Measurements from ENCODE around the gene IL18R1. TPM values are rescaled to one million over a fixed set of nuclear protein-coding genes. Genes with fewer than 3 reads are reported as not detected.

IL18R1 gene
- total and polyA plus RNA-seq, 9 of the 15 experiments (the other 6 are each of a cell fraction or from before 2014, with no cell fraction given), result 0.55 to 10.0 (median 2.5) TPM

DNA sequence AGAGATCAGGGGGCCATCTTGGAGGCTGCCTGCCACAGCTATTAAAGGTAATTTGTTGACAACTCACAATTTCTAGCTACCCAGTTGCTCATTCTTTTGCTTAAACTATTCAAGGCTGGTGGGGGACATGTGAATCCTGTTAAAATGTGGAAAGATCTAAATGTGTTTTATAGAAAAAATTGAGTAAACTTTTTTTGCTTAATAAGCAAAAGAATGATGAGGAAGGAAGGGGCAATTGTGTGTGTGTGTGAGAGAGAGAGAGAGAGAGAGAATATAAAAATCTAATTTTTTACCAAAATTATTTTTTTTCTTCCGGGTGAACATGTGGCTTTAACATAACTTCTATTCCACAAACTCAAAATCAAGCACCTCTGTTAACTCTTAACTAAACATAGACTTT is 49.5 kb upstream of the IL18R1 start:
- no peak for ATAC-seq
- Histone ChIP-seq H3K4me2 (ENCODE audit: insufficient read depth, low read length) (no peak overlapping the region), H3K9me1 (ENCODE audit: control insufficient read depth, insufficient read depth, low read length) (no peaks in the 10 kb centered on the region), H4K20me1 (replicated peaks; ENCODE audit: control insufficient read depth, insufficient read depth, low read length) (no peaks in the 10 kb centered on the region), H3K4me3 (no peak overlapping the region), H3K27me3 (ENCODE audit: control insufficient read depth in 2 of 2, insufficient read depth in 2 of 2, low read length in 2 of 2) (no peaks in the 10 kb centered on the region), H2AFZ (ENCODE audit: low read depth, low read length) (no peak overlapping the region), H3K27ac (ENCODE audit: extremely low read depth, low read depth, low read length) (no peak overlapping the region), H3K36me3 (ENCODE audit: control insufficient read depth, insufficient read depth, low read length) (no peaks in the 10 kb centered on the region), H3K9me3 (replicated peaks; ENCODE audit: control insufficient read depth, insufficient read depth, low read depth, low read length) (no peaks in the 10 kb centered on the region), H3K79me2 (ENCODE audit: control insufficient read depth, insufficient read depth, low read length) (no peaks in the 10 kb centered on the region), H3K9ac (ENCODE audit: insufficient read depth in 1 of 2, low read depth in 2 of 2, low read length in 2 of 2) (no peak overlapping the region), H3K4me1 (replicated peaks in 1 of 2; ENCODE audit: control insufficient read depth in 2 of 2, insufficient read depth in 2 of 2, low read length in 2 of 2) (peaks cover 0 to 17% of the 10 kb centered on the region in 2 experiments; a peak in 3 of 5 replicates)
- no peak for DNase-seq (ENCODE audit: extremely low read depth in 1 of 4, low spot score in 3 of 4)
- ChIA-PET POLR2A (no interaction called here), CTCF (ENCODE audit: low intra/inter-chr PET ratio) (no interaction called here)
- TF ChIP-seq MAFG (tag; conservative IDR thresholded peaks at IDR 0.05), result peak; percentile 59
- peak; percentile 77 for TF ChIP-seq ZNF316 (IDR thresholded peaks at IDR 0.05)
- TF ChIP-seq HMG20A (CRISPR knock-in tag; conservative IDR thresholded peaks at IDR 0.05), result no peak
- TF ChIP-seq MAFF (IDR thresholded peaks at IDR 0.05; ENCODE audit: low read length), result peak; percentile 16; the same call in 1 of the 2 replicates
- TF ChIP-seq C11orf30 (IDR thresholded peaks at IDR 0.05; ENCODE audit: low read depth), result peak; percentile 74; the same call in 1 of the 2 replicates
- BruUV-seq (replicated peaks), result no TSS peak
- no peak for FAIRE-seq
- in situ Hi-C loops (cut with MboI), result no loop called here
- 27% methylated on average over 1 of the region's 1 CpG for WGBS (ENCODE audit: insufficient coverage, low coverage, missing lambda C conversion rate)
- intact Hi-C loops (cut with micrococcal nuclease), result no loop called here

DNA sequence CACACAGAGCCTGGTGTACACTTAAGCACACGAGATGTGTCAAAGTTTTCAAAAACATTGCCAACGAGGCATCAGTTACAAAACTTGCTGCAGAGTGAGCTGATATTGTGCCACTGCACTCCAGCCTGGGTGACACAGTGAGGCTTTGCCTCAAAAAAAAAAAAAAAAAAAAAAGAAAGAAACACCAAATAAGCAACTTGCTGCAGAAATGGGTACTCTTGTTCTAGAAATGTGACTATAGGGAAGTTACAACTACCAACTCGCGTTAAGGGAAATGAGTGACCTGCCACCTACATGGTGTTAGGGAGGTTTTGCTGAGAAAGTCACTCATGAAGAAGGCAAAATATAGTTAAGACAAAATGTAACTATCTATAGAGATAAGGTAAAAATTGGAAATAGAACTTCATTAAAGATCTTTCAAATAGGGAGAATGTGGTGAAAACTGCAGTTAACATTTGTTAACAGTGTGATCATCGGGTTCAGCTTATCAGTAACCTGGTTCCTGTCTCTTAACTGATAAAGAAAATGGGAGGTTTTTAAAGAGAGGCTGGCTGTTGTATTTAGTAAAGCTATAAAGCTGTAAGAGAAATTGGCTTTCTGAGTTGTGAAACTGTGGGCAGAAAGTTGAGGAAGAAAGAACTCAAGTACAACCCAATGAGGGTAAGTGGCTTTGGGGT is 44.5 kb upstream of the IL18R1 start, which contains the start of gene IL1RL1:
Gene IL1RL1 (plus strand): TSS at position 600 of the 677 bp plus-strand sequence. CDS start 26,702 bp downstream, outside the sequence.
- H3K9ac ChIP-seq (ENCODE audit: insufficient read depth in 1 of 2, low read depth in 2 of 2, low read length in 2 of 2), result no peak within 1 kb of the TSS
- FAIRE-seq, result peak; percentile 15
- H3K36me3 ChIP-seq (ENCODE audit: control insufficient read depth, insufficient read depth, low read length), result no peaks in the 10 kb centered on the region
- no peaks in the 10 kb centered on the region for H3K9me1 ChIP-seq (ENCODE audit: control insufficient read depth, insufficient read depth, low read length)
- H3K27ac ChIP-seq (ENCODE audit: extremely low read depth, low read depth, low read length), result no peak within 1 kb of the TSS
- DNase-seq (ENCODE audit: extremely low read depth in 1 of 4, low spot score in 3 of 4), result no peak
- POLR2A ChIA-PET, result interaction anchor here (0.7 kb wide), 2 partner anchors 124 to 1203 kb away, joined by 3 to 4 read pairs; no protein-coding TSS in a partner anchor
- ATAC-seq, result no peak
- H3K4me1 ChIP-seq (replicated peaks in 1 of 2; ENCODE audit: control insufficient read depth in 2 of 2, insufficient read depth in 2 of 2, low read length in 2 of 2), result peaks cover 0 to 8% of the 10 kb centered on the region in 2 experiments; a peak in 3 of 5 replicates
- no peaks in the 10 kb centered on the region for H3K9me3 ChIP-seq (replicated peaks; ENCODE audit: control insufficient read depth, insufficient read depth, low read depth, low read length)
- H3K4me2 ChIP-seq (ENCODE audit: insufficient read depth, low read length), result no peak within 1 kb of the TSS
- peaks cover 0 to 8% of the 10 kb centered on the region in 2 experiments; a peak in 1 of 5 replicates for H3K27me3 ChIP-seq (ENCODE audit: control insufficient read depth in 2 of 2, insufficient read depth in 2 of 2, low read length in 2 of 2)
- no peaks in the 10 kb centered on the region for H3K79me2 ChIP-seq (ENCODE audit: control insufficient read depth, insufficient read depth, low read length)
- CTCF ChIA-PET (ENCODE audit: low intra/inter-chr PET ratio), result no interaction called here
- H4K20me1 ChIP-seq (replicated peaks; ENCODE audit: control insufficient read depth, insufficient read depth, low read length), result no peaks in the 10 kb centered on the region
- TF ChIP-seq ARID1B (IDR thresholded peaks at IDR 0.05) (0 out of 2 replicates have a peak, but pooled peaks have one; percentile 32), HMBOX1 (IDR thresholded peaks at IDR 0.05) (peak; percentile 94), MIER1 (IDR thresholded peaks at IDR 0.05; ENCODE audit: low read depth) (no peak)
- BruUV-seq (replicated peaks), result no TSS peak
- in situ Hi-C loops (cut with MboI), result no loop called here
- H2AFZ ChIP-seq (ENCODE audit: low read depth, low read length), result peak within 1 kb of the TSS; percentile 44; the same call in 1 of the 2 replicates
- no peak within 1 kb of the TSS for H3K4me3 ChIP-seq
- 15% methylated on average over 5 of the region's 5 CpGs for WGBS (ENCODE audit: insufficient coverage, low coverage, missing lambda C conversion rate)
- intact Hi-C loops (cut with micrococcal nuclease), result no loop called here

All from K562 (cell line).